ENCODE data around the gene SLC29A1. TPM values are rescaled to one million over a fixed set of nuclear protein-coding genes. Genes with fewer than 3 reads are reported as not detected.

Gene SLC29A1
- total and polyA plus RNA-seq, 9 of the 15 experiments (the other 6 are each of a cell fraction or from before 2014, with no cell fraction given): 18.9 to 170 (median 57.7) TPM

- no peak for TF ChIP-seq ZBTB43 (CRISPR knock-in tag; IDR thresholded peaks at IDR 0.05)
- TF ChIP-seq CHD4 (IDR thresholded peaks at IDR 0.05; ENCODE audit: insufficient read depth, insufficient replicate concordance, low read depth, low read length, poor library complexity, severe bottlenecking): no peak
- TF ChIP-seq SMAD2 (IDR thresholded peaks at IDR 0.05; ENCODE audit: low read depth, low read length): no peak
- no peak for TF ChIP-seq ZNF707 (CRISPR knock-in tag; conservative IDR thresholded peaks at IDR 0.05)
- no peak for TF ChIP-seq HDAC6 (IDR thresholded peaks at IDR 0.05; ENCODE audit: low read depth, low read length)
- TF ChIP-seq STAG1 (CRISPR knock-in tag; IDR thresholded peaks at IDR 0.05; ENCODE audit: borderline replicate concordance): no peak
- no peak for TF ChIP-seq HEY1 (CRISPR knock-in tag; IDR thresholded peaks at IDR 0.05; ENCODE audit: borderline replicate concordance)
- TF ChIP-seq NR1H2 (CRISPR knock-in tag; IDR thresholded peaks at IDR 0.05): no peak
- TF ChIP-seq SAFB (IDR thresholded peaks at IDR 0.05; ENCODE audit: borderline replicate concordance, low read depth, low read length): no peak
- peak; percentile 88 for TF ChIP-seq HDGF (IDR thresholded peaks at IDR 0.05)
- TF ChIP-seq RUNX1 (IDR thresholded peaks at IDR 0.05; ENCODE audit: low read depth): no peak
- TF ChIP-seq TAL1 (IDR thresholded peaks at IDR 0.05): peak; percentile 33; the same call in 1 of the 2 replicates
- no peak for TF ChIP-seq MYNN (IDR thresholded peaks at IDR 0.05)
- no peak for TF ChIP-seq MYNN (CRISPR knock-in tag; IDR thresholded peaks at IDR 0.05)
- TF ChIP-seq ETV5 (CRISPR knock-in tag; IDR thresholded peaks at IDR 0.05; ENCODE audit: low read depth): no peak
- no peak for TF ChIP-seq LEF1 (IDR thresholded peaks at IDR 0.05)
- TF ChIP-seq, protein P1, sequence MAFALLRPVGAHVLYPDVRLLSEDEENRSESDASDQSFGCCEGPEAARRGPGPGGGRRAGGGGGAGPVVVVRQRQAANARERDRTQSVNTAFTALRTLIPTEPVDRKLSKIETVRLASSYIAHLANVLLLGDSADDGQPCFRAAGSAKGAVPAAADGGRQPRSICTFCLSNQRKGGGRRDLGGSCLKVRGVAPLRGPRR (CRISPR knock-in tag; IDR thresholded peaks at IDR 0.05): no peak
- no peak for TF ChIP-seq ZBTB9 (CRISPR knock-in tag; IDR thresholded peaks at IDR 0.05)
- no peak for TF ChIP-seq CSDE1 (IDR thresholded peaks at IDR 0.05)
- TF ChIP-seq RNF219 (CRISPR knock-in tag; IDR thresholded peaks at IDR 0.05): no peak
- TF ChIP-seq GATAD2B (IDR thresholded peaks at IDR 0.05; ENCODE audit: borderline replicate concordance): no peak
- no peak for TF ChIP-seq NFXL1 (CRISPR knock-in tag; IDR thresholded peaks at IDR 0.05)
- no peak for TF ChIP-seq TRIM24 (IDR thresholded peaks at IDR 0.05)
- no peak for TF ChIP-seq TFAM (CRISPR knock-in tag; conservative IDR thresholded peaks at IDR 0.05)
Observed at GRCh38 chr6:44226368-44227147, 3.2 kb downstream of the SLC29A1 start (continued).
